ENCODE results near the gene NRXN3.

Gene NRXN3

GRCh38 chr14:79581912-79582576 lies 1411.9 kb downstream of the NRXN3 start:
- H3K36me3 ChIP-seq (ENCODE audit: insufficient read depth, low read depth, low read length), result no peaks in the 10 kb centered on the region
- no peak overlapping the region for H3K9ac ChIP-seq (ENCODE audit: low read depth, low read length)
- H3K9me3 ChIP-seq (ENCODE audit: insufficient read depth, low read depth, low read length), result no peaks in the 10 kb centered on the region
- no peaks in the 10 kb centered on the region for H3K27me3 ChIP-seq (ENCODE audit: insufficient read depth, low read length)
- peaks cover 14% of the 10 kb centered on the region for H3K4me1 ChIP-seq (ENCODE audit: insufficient read depth, low read length)
- H3K4me3 ChIP-seq (ENCODE audit: low read length), result no peak overlapping the region
- H3K27ac ChIP-seq (ENCODE audit: low read length), result no peak overlapping the region

- Histone ChIP-seq H3K36me3 (ENCODE audit: insufficient read depth, low read depth, low read length) (no peaks in the 10 kb centered on the region), H3K9me3 (ENCODE audit: insufficient read depth, low read depth, low read length) (no peaks in the 10 kb centered on the region), H3K4me1 (ENCODE audit: insufficient read depth, low read length) (peaks cover 8% of the 10 kb centered on the region), H3K4me3 (ENCODE audit: low read length) (no peak overlapping the region), H3K9ac (ENCODE audit: low read depth, low read length) (no peak overlapping the region), H3K27ac (ENCODE audit: low read length) (no peak overlapping the region), H3K27me3 (ENCODE audit: insufficient read depth, low read length) (no peaks in the 10 kb centered on the region)
These were observed 1413.7 kb downstream of the NRXN3 start for GRCh38 chr14:79583738-79584408.

GRCh38 chr14:79584679-79585078 lies 1414.5 kb downstream of the NRXN3 start:
- Histone ChIP-seq H3K4me3 (ENCODE audit: low read length) (no peak overlapping the region), H3K27ac (ENCODE audit: low read length) (no peak overlapping the region), H3K9ac (ENCODE audit: low read depth, low read length) (no peak overlapping the region), H3K36me3 (ENCODE audit: insufficient read depth, low read depth, low read length) (no peaks in the 10 kb centered on the region), H3K9me3 (ENCODE audit: insufficient read depth, low read depth, low read length) (peaks cover 2% of the 10 kb centered on the region), H3K4me1 (ENCODE audit: insufficient read depth, low read length) (peaks cover 8% of the 10 kb centered on the region), H3K27me3 (ENCODE audit: insufficient read depth, low read length) (no peaks in the 10 kb centered on the region)

GRCh38 chr14:79585845-79586244 lies 1415.7 kb downstream of the NRXN3 start:
- H3K9me3 ChIP-seq (ENCODE audit: insufficient read depth, low read depth, low read length), result peaks cover 7% of the 10 kb centered on the region

GRCh38 chr14:79586416-79586815 lies 1416.2 kb downstream of the NRXN3 start:
- Histone ChIP-seq H3K27me3 (ENCODE audit: insufficient read depth, low read length) (no peaks in the 10 kb centered on the region), H3K9me3 (ENCODE audit: insufficient read depth, low read depth, low read length) (peaks cover 7% of the 10 kb centered on the region), H3K9ac (ENCODE audit: low read depth, low read length) (no peak overlapping the region), H3K36me3 (ENCODE audit: insufficient read depth, low read depth, low read length) (no peaks in the 10 kb centered on the region), H3K4me3 (ENCODE audit: low read length) (no peak overlapping the region), H3K4me1 (ENCODE audit: insufficient read depth, low read length) (peaks cover 9% of the 10 kb centered on the region), H3K27ac (ENCODE audit: low read length) (no peak overlapping the region)

More at GRCh38 chr14:79585845-79586244, 1415.7 kb downstream of the NRXN3 start:
- H3K27ac ChIP-seq (ENCODE audit: low read length), result no peak overlapping the region
- H3K27me3 ChIP-seq (ENCODE audit: insufficient read depth, low read length), result no peaks in the 10 kb centered on the region
- H3K4me3 ChIP-seq (ENCODE audit: low read length), result no peak overlapping the region
- H3K4me1 ChIP-seq (ENCODE audit: insufficient read depth, low read length), result peaks cover 8% of the 10 kb centered on the region
- no peak overlapping the region for H3K9ac ChIP-seq (ENCODE audit: low read depth, low read length)
- H3K36me3 ChIP-seq (ENCODE audit: insufficient read depth, low read depth, low read length), result no peaks in the 10 kb centered on the region

GRCh38 chr14:79586989-79587598 lies 1416.9 kb downstream of the NRXN3 start:
- no peak overlapping the region for H3K9ac ChIP-seq (ENCODE audit: low read depth, low read length)
- H3K9me3 ChIP-seq (ENCODE audit: insufficient read depth, low read depth, low read length), result peaks cover 7% of the 10 kb centered on the region
- H3K4me1 ChIP-seq (ENCODE audit: insufficient read depth, low read length), result peaks cover 9% of the 10 kb centered on the region
- no peak overlapping the region for H3K4me3 ChIP-seq (ENCODE audit: low read length)
- no peaks in the 10 kb centered on the region for H3K36me3 ChIP-seq (ENCODE audit: insufficient read depth, low read depth, low read length)
- H3K27me3 ChIP-seq (ENCODE audit: insufficient read depth, low read length), result no peaks in the 10 kb centered on the region
- H3K27ac ChIP-seq (ENCODE audit: low read length), result no peak overlapping the region

- Histone ChIP-seq H3K9me3 (ENCODE audit: insufficient read depth, low read depth, low read length) (peaks cover 7% of the 10 kb centered on the region), H3K4me1 (ENCODE audit: insufficient read depth, low read length) (peaks cover 9% of the 10 kb centered on the region), H3K9ac (ENCODE audit: low read depth, low read length) (no peak overlapping the region), H3K4me3 (ENCODE audit: low read length) (no peak overlapping the region), H3K36me3 (ENCODE audit: insufficient read depth, low read depth, low read length) (no peaks in the 10 kb centered on the region), H3K27ac (ENCODE audit: low read length) (no peak overlapping the region), H3K27me3 (ENCODE audit: insufficient read depth, low read length) (no peaks in the 10 kb centered on the region)
These were observed 1417.7 kb downstream of the NRXN3 start for GRCh38 chr14:79587875-79588274.

- Histone ChIP-seq H3K9ac (ENCODE audit: low read depth, low read length) (no peak overlapping the region), H3K4me1 (ENCODE audit: insufficient read depth, low read length) (peaks cover 9% of the 10 kb centered on the region), H3K27me3 (ENCODE audit: insufficient read depth, low read length) (no peaks in the 10 kb centered on the region), H3K27ac (ENCODE audit: low read length) (no peak overlapping the region), H3K9me3 (ENCODE audit: insufficient read depth, low read depth, low read length) (peaks cover 7% of the 10 kb centered on the region), H3K36me3 (ENCODE audit: insufficient read depth, low read depth, low read length) (no peaks in the 10 kb centered on the region), H3K4me3 (ENCODE audit: low read length) (no peak overlapping the region)
These were observed 1418.2 kb downstream of the NRXN3 start for GRCh38 chr14:79588398-79588797.

- Histone ChIP-seq H3K4me3 (ENCODE audit: low read length) (no peak overlapping the region), H3K27me3 (ENCODE audit: insufficient read depth, low read length) (no peaks in the 10 kb centered on the region), H3K9ac (ENCODE audit: low read depth, low read length) (no peak overlapping the region), H3K27ac (ENCODE audit: low read length) (no peak overlapping the region), H3K36me3 (ENCODE audit: insufficient read depth, low read depth, low read length) (no peaks in the 10 kb centered on the region), H3K9me3 (ENCODE audit: insufficient read depth, low read depth, low read length) (peaks cover 9% of the 10 kb centered on the region), H3K4me1 (ENCODE audit: insufficient read depth, low read length) (peaks cover 7% of the 10 kb centered on the region; the same call in 1 of the 2 replicates)
These were observed 1426.4 kb downstream of the NRXN3 start for GRCh38 chr14:79596551-79596950.

GRCh38 chr14:79597566-79597965 lies 1427.4 kb downstream of the NRXN3 start:
- peaks cover 9% of the 10 kb centered on the region for H3K9me3 ChIP-seq (ENCODE audit: insufficient read depth, low read depth, low read length)
- peaks cover 7% of the 10 kb centered on the region; the same call in 1 of the 2 replicates for H3K4me1 ChIP-seq (ENCODE audit: insufficient read depth, low read length)
- H3K27ac ChIP-seq (ENCODE audit: low read length), result no peak overlapping the region
- no peak overlapping the region for H3K9ac ChIP-seq (ENCODE audit: low read depth, low read length)
- H3K27me3 ChIP-seq (ENCODE audit: insufficient read depth, low read length), result no peaks in the 10 kb centered on the region
- H3K4me3 ChIP-seq (ENCODE audit: low read length), result no peak overlapping the region
- no peaks in the 10 kb centered on the region for H3K36me3 ChIP-seq (ENCODE audit: insufficient read depth, low read depth, low read length)

GRCh38 chr14:79598339-79598738 lies 1428.2 kb downstream of the NRXN3 start:
- no peaks in the 10 kb centered on the region for H3K36me3 ChIP-seq (ENCODE audit: insufficient read depth, low read depth, low read length)
- H3K9me3 ChIP-seq (ENCODE audit: insufficient read depth, low read depth, low read length), result peaks cover 9% of the 10 kb centered on the region
- H3K27ac ChIP-seq (ENCODE audit: low read length), result no peak overlapping the region
- H3K4me3 ChIP-seq (ENCODE audit: low read length), result no peak overlapping the region
- H3K27me3 ChIP-seq (ENCODE audit: insufficient read depth, low read length), result no peaks in the 10 kb centered on the region
- H3K9ac ChIP-seq (ENCODE audit: low read depth, low read length), result no peak overlapping the region
- peaks cover 7% of the 10 kb centered on the region; the same call in 1 of the 2 replicates for H3K4me1 ChIP-seq (ENCODE audit: insufficient read depth, low read length)

- Histone ChIP-seq H3K27ac (ENCODE audit: low read length) (no peak overlapping the region), H3K27me3 (ENCODE audit: insufficient read depth, low read length) (no peaks in the 10 kb centered on the region), H3K9me3 (ENCODE audit: insufficient read depth, low read depth, low read length) (peaks cover 9% of the 10 kb centered on the region), H3K36me3 (ENCODE audit: insufficient read depth, low read depth, low read length) (no peaks in the 10 kb centered on the region), H3K4me3 (ENCODE audit: low read length) (no peak overlapping the region), H3K4me1 (ENCODE audit: insufficient read depth, low read length) (no peaks in the 10 kb centered on the region), H3K9ac (ENCODE audit: low read depth, low read length) (no peak overlapping the region)
These were observed 1429.1 kb downstream of the NRXN3 start for GRCh38 chr14:79599239-79599638.
